Measurements from ENCODE around the gene STARD13. TPM values are rescaled to one million over a fixed set of nuclear protein-coding genes. Genes with fewer than 3 reads are reported as not detected.

Gene STARD13
- total RNA-seq, 6 donors from 2014 or later = 43.6 to 76.5 (median 63.7) TPM

- 78 to 88% methylated on average over 1 of the region's 1 CpG for WGBS, 2 donors
- H3K27me3 ChIP-seq = no peaks in the 10 kb centered on the region
- no peak for DNase-seq
- no peak for ATAC-seq (ENCODE audit: low FRiP score in 2 of 2)
- TF ChIP-seq CTCF (IDR thresholded peaks at IDR 0.05) = no peak
- TF ChIP-seq EP300 (IDR thresholded peaks at IDR 0.05) = no peak
- no peak for TF ChIP-seq POLR2AphosphoS5 (IDR thresholded peaks at IDR 0.05)
- no peak for TF ChIP-seq POLR2A (IDR thresholded peaks at IDR 0.05)
- peaks cover 0 to 10% (median 5%) of the 10 kb centered on the region in 4 donors for H3K4me1 ChIP-seq
- peaks cover 8 to 52% (median 19%) of the 10 kb centered on the region in 4 donors for H3K36me3 ChIP-seq
- H3K9me3 ChIP-seq = no peaks in the 10 kb centered on the region
- no peak overlapping the region for H3K4me3 ChIP-seq
- H3K27ac ChIP-seq = peak overlapping the region in 1 of 4 donors; percentile 59
Measured at GRCh38 chr13:33132644-33133440, 152.7 kb downstream of the STARD13 start.

GRCh38 chr13:33129886-33130285, 155.7 kb downstream of the STARD13 start:
- TF ChIP-seq POLR2A (IDR thresholded peaks at IDR 0.05) = no peak
- TF ChIP-seq EP300 (IDR thresholded peaks at IDR 0.05) = no peak
- TF ChIP-seq CTCF (IDR thresholded peaks at IDR 0.05) = no peak
- TF ChIP-seq POLR2AphosphoS5 (IDR thresholded peaks at IDR 0.05) = no peak
- no peak overlapping the region for H3K4me3 ChIP-seq
- H3K4me1 ChIP-seq = peaks cover 23 to 34% (median 31%) of the 10 kb centered on the region in 4 donors
- H3K36me3 ChIP-seq = peaks cover 8 to 54% (median 16%) of the 10 kb centered on the region in 4 donors
- WGBS, 2 donors = 94 to 98% methylated on average over 13 to 20 of the region's 20 CpGs
- H3K27ac ChIP-seq = no peak overlapping the region
- no peak for ATAC-seq (ENCODE audit: low FRiP score in 2 of 2)
- peak in 1 of 2 donors; percentile 60 for DNase-seq
- no peaks in the 10 kb centered on the region for H3K9me3 ChIP-seq
- no peaks in the 10 kb centered on the region for H3K27me3 ChIP-seq

GRCh38 chr13:33129094-33129832, 156.3 kb downstream of the STARD13 start:
- Histone ChIP-seq H3K4me3 (no peak overlapping the region), H3K27me3 (no peaks in the 10 kb centered on the region), H3K27ac (peak overlapping the region in 1 of 4 donors; percentile 83), H3K4me1 (peaks cover 26 to 40% (median 35%) of the 10 kb centered on the region in 4 donors), H3K9me3 (no peaks in the 10 kb centered on the region), H3K36me3 (peaks cover 8 to 48% (median 16%) of the 10 kb centered on the region in 4 donors)
- DNase-seq (peak in 1 of 2 donors; percentile 65), ATAC-seq (ENCODE audit: low FRiP score in 2 of 2) (no peak)
- TF ChIP-seq EP300 (IDR thresholded peaks at IDR 0.05) (no peak), POLR2AphosphoS5 (IDR thresholded peaks at IDR 0.05) (no peak), CTCF (IDR thresholded peaks at IDR 0.05) (no peak)
- 96 to 98% methylated on average over 17 to 20 of the region's 20 CpGs for WGBS, 2 donors

GRCh38 chr13:33128134-33128533, 157.4 kb downstream of the STARD13 start:
- no peak for TF ChIP-seq CTCF (IDR thresholded peaks at IDR 0.05)
- TF ChIP-seq POLR2A (IDR thresholded peaks at IDR 0.05) = no peak
- TF ChIP-seq EP300 (IDR thresholded peaks at IDR 0.05) = no peak
- TF ChIP-seq POLR2AphosphoS5 (IDR thresholded peaks at IDR 0.05) = no peak
- peaks cover 8 to 55% (median 16%) of the 10 kb centered on the region in 4 donors for H3K36me3 ChIP-seq
- DNase-seq = no peak
- ATAC-seq (ENCODE audit: low FRiP score in 2 of 2) = no peak
- WGBS, 2 donors = 79 to 82% methylated on average over 4 of the region's 4 CpGs
- H3K4me3 ChIP-seq = no peak overlapping the region
- H3K27me3 ChIP-seq = no peaks in the 10 kb centered on the region
- H3K4me1 ChIP-seq = peaks cover 37 to 50% (median 45%) of the 10 kb centered on the region in 4 donors
- no peaks in the 10 kb centered on the region for H3K9me3 ChIP-seq
- peak overlapping the region in 2 of 4 donors; percentile 70 to 83 for H3K27ac ChIP-seq
